ENCODE data around the gene ZNF593OS. TPM values are rescaled to one million over a fixed set of nuclear protein-coding genes. Genes with fewer than 3 reads are reported as not detected.

ZNF593OS gene
- total RNA-seq, 4 donors from 2014 or later, result 0.66 TPM; not detected in 2

GRCh38 chr1:26134466-26134865 is 37.2 kb downstream of the ZNF593OS start:
- intact Hi-C loops (cut with DNase I; ENCODE audit: low total_unique reads) (no loop called here), in situ Hi-C loops (cut with MboI; ENCODE audit: low sequenced_read_pairs in 4 of 4) (loop anchor here in 1 of 4 donors (25.0 kb wide), 1 partner anchor 247 kb away; the partner anchor contains the start of gene PAQR7)
- ATAC-seq (no peak), DNase-seq (no peak)
- Histone ChIP-seq H3K4me3 (no peak overlapping the region), H3K27ac (no peak overlapping the region), H3K4me1 (no peaks in the 10 kb centered on the region), H3K36me3 (no peaks in the 10 kb centered on the region), H3K27me3 (no peaks in the 10 kb centered on the region), H3K9me3 (no peaks in the 10 kb centered on the region)
- TF ChIP-seq CTCF (IDR thresholded peaks at IDR 0.05 in 4 of 5, conservative IDR thresholded peaks at IDR 0.05 in 1 of 5) (no peak), POLR2A (IDR thresholded peaks at IDR 0.05) (no peak)

- ATAC-seq (no peak), DNase-seq (no peak)
- Histone ChIP-seq H3K27ac (no peak overlapping the region), H3K36me3 (no peaks in the 10 kb centered on the region), H3K9me3 (no peaks in the 10 kb centered on the region), H3K4me3 (no peak overlapping the region), H3K27me3 (no peaks in the 10 kb centered on the region), H3K4me1 (peaks cover 5 to 6% of the 10 kb centered on the region in 2 donors)
- intact Hi-C loops (cut with DNase I; ENCODE audit: low total_unique reads) (no loop called here), in situ Hi-C loops (cut with MboI; ENCODE audit: low sequenced_read_pairs in 4 of 4) (loop anchor here in 1 of 4 donors (25.0 kb wide), 1 partner anchor 246 kb away; the partner anchor contains the start of gene PAQR7)
- TF ChIP-seq CTCF (IDR thresholded peaks at IDR 0.05 in 4 of 5, conservative IDR thresholded peaks at IDR 0.05 in 1 of 5), result no peak
- no peak for TF ChIP-seq POLR2A (IDR thresholded peaks at IDR 0.05)
Measured at GRCh38 chr1:26132834-26133167, 38.8 kb downstream of the ZNF593OS start.

GRCh38 chr1:26132128-26132833 is 39.4 kb downstream of the ZNF593OS start:
- Histone ChIP-seq H3K36me3 (no peaks in the 10 kb centered on the region), H3K4me3 (no peak overlapping the region), H3K9me3 (no peaks in the 10 kb centered on the region), H3K27ac (no peak overlapping the region), H3K27me3 (no peaks in the 10 kb centered on the region), H3K4me1 (peaks cover 6 to 11% of the 10 kb centered on the region in 2 donors)
- TF ChIP-seq POLR2A (IDR thresholded peaks at IDR 0.05) (no peak), CTCF (IDR thresholded peaks at IDR 0.05 in 4 of 5, conservative IDR thresholded peaks at IDR 0.05 in 1 of 5) (no peak)
- DNase-seq, result no peak
- ATAC-seq, result no peak
- intact Hi-C loops (cut with DNase I; ENCODE audit: low total_unique reads) (no loop called here), in situ Hi-C loops (cut with MboI; ENCODE audit: low sequenced_read_pairs in 4 of 4) (loop anchor here in 1 of 4 donors (25.0 kb wide), 1 partner anchor 245 kb away; the partner anchor contains the start of gene PAQR7)

GRCh38 chr1:26130695-26131094 is 40.9 kb downstream of the ZNF593OS start:
- H3K27ac ChIP-seq, result no peak overlapping the region
- H3K27me3 ChIP-seq, result no peaks in the 10 kb centered on the region
- H3K4me3 ChIP-seq, result no peak overlapping the region
- TF ChIP-seq CTCF (IDR thresholded peaks at IDR 0.05 in 4 of 5, conservative IDR thresholded peaks at IDR 0.05 in 1 of 5), result no peak
- TF ChIP-seq POLR2A (IDR thresholded peaks at IDR 0.05), result no peak
- peaks cover 14 to 18% of the 10 kb centered on the region in 2 donors for H3K4me1 ChIP-seq
- DNase-seq (no peak), ATAC-seq (peak in 1 of 2 donors; percentile 19)
- no peaks in the 10 kb centered on the region for H3K9me3 ChIP-seq
- intact Hi-C loops (cut with DNase I; ENCODE audit: low total_unique reads) (no loop called here), in situ Hi-C loops (cut with MboI; ENCODE audit: low sequenced_read_pairs in 4 of 4) (loop anchor here in 1 of 4 donors (25.0 kb wide), 1 partner anchor 243 kb away; the partner anchor contains the start of gene PAQR7)
- H3K36me3 ChIP-seq, result no peaks in the 10 kb centered on the region
